GM19397 (cell line): Measurements from ENCODE around the gene MARCHF10.

Source experiments
- ATAC-seq: cut with Tn5 transposase; IDR thresholded peaks from one replicate; pipeline ENCODE4 v1.9.1; 2021; ENCODE audit warnings: mild to moderate bottlenecking, moderate library complexity; ENCODE audit not compliant: unreplicated experiment

MARCHF10 gene

DNA sequence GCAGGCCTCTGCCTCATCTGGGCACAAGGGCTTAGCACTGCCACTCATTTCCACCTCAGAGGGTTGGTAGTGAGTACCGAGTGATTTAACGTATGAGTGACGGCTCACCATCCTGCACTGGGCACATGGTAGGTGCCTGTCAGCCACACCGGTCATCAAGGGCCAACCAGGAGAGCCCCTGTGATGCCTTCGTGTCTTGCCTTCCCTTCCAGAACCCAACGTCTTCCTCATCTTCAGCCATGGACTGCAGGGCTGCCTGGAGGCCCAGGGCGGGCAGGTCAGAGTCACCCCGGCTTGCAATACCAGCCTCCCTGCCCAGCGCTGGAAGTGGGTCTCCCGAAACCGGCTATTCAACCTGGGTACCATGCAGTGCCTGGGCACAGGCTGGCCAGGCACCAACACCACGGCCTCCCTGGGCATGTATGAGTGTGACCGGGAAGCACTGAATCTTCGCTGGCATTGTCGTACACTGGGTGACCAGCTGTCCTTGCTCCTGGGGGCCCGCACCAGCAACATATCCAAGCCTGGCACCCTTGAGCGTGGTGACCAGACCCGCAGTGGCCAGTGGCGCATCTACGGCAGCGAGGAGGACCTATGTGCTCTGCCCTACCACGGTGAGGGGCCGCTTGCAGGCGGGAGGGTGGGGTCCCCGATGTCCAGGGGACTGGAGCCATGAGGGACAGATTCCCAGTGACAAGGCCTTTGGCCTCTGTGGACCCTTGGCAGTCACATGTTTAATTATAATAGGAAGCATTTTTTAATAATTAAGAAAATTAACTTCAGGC lies 143.6 kb downstream of the MARCHF10 start:
- no peak for ATAC-seq

DNA sequence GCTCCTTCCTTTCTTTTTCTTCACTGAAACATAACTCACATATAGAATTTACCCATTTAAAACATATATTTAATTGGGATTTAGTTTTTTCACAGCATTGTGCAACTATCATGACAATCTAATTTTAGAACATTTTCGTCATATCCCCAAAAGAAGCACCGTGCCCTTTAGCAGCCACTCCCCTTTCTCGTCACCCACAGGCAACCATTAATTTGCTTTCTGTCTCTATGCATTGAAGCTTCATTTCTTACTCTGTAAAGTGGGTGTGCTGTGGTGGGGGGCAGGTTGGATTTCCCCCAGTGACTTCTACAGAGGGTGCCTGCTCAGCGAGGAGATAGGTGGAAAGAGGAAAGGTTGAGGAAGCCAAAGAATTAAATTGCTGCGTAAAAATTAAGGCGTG lies 144.8 kb downstream of the MARCHF10 start:
- no peak for ATAC-seq

GRCh38 chr17:62662855-62663254 lies 145.3 kb downstream of the MARCHF10 start:
- no peak for ATAC-seq

DNA sequence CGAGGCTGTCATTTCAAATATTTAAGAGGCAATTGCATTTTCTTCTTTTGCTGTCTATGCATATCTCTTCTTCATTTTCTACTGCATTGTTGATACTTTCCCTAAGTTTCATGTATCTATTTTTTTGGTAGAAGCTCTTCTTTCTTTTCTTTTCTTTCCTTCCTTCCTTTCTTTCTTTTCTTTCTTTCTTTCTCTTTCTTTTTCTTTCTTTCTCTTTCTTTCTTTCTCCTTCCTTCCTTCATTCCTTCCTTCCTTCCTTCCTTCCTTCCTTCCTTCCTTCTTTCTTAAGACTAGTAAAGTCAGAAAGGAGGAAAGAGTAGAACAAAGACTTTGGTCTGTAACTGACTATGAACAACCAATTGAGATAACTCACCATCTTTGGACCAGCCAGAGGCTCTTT lies 146.8 kb downstream of the MARCHF10 start:
- ATAC-seq = no peak

DNA sequence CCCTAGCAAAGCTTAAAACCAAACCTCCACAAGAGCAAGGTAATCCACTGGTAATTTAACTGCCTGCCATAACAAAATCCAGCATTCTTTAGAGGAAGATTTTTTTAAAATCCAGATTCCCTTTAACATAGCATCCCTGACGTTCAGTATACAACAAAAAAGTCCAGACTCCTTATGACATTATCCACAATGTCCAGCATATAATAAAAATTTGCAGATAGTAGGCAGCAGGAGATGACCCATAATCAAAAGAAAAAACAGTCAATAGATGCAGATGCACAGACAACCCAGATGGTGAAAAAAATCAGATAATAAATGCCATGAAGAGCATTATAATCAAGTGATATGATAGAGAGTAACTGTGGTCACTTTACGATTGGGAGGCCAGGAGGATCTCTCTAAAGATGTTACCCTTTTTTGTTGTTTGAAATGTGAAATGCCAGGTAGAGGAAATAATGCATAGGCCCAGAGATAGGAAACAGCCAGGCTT lies 147.4 kb downstream of the MARCHF10 start:
- no peak for ATAC-seq

GRCh38 chr17:62658136-62658920 lies 149.8 kb downstream of the MARCHF10 start:
- no peak for ATAC-seq

- no peak for ATAC-seq
Observed at GRCh38 chr17:62657690-62658089, 150.4 kb downstream of the MARCHF10 start.

GRCh38 chr17:62657145-62657665 lies 150.9 kb downstream of the MARCHF10 start:
- no peak for ATAC-seq

DNA sequence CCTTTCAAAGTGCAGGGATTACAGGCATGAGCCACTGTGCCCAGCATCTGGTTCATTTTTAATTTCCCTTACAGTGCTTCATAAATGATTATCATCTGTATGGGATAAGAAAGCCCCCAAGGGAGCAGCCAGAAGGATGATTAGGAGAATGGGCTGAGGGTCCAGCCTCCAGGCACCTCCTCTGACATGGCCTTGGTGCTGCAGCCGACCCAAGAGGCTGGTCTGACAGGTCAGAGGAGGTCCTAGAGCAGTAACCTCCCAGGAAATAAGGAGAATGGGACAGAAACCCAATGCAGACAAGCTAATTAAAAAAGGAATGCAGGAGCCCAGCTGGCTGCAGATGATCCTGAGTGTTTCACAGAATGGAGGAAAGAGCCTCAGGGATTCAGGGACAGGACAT lies 151.7 kb downstream of the MARCHF10 start:
- ATAC-seq = no peak

DNA sequence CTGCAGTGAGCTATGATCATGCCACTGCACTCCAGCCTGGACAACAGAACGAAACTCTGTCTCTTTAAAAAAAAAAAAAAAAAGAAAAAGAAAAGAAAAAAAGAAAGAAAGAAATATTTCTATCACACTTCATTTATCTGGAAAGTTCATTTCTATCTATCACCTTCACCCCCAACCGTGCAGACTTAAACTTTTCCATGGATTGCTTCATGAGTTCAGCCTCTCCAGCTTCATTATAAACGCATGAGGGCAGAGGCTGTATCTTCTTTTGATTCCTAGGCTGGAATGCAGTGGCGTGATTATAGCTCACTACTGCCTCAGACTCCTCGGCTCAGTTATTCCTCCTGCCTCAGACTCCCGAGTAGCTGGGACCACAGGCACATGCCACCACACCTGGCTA lies 152.5 kb downstream of the MARCHF10 start:
- ATAC-seq = no peak

GRCh38 chr17:62653826-62654761 lies 154.0 kb downstream of the MARCHF10 start:
- no peak for ATAC-seq

- peak; percentile 81 for ATAC-seq
Observed at GRCh38 chr17:62653002-62653825, 154.9 kb downstream of the MARCHF10 start.

DNA sequence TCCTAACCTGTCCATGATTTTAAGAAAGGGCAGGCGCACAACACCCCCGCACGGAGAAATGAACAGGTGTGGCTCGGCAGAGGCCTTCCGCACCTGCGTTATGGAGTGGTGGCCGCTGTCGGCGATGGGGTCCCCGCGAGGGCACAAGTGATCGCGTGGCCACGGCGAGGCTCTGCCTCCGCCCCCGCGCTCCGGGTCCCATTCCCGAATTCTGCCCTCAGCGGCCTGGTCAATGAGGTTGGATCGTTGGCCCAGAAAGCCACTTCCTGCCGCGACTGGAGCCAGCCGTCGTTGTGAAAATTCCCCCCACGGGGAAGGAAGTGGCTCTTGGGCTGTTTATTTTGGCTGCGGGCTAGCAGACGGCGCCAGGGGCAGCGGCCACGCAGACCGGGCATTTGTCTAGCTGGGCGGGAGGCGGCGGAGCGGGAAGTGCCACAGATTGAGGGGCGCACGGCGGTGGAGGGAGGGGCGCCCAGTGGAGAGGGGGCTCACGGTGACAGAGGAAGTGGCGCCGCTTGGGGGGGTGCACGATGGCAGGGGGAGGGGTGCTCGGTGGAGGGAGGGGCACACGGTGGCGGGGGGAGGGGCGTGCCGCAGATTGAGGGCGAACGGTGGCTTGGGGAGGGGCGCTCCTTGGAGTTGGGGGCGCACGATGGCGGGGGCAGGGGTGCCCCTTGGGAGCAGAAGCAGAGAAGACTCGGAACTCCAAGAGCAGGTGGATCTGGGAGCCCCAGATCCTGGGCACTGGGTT lies 155.7 kb downstream of the MARCHF10 start:
- no peak for ATAC-seq
